ENCODE results near the gene MUC5AC. TPM values are rescaled to one million over a fixed set of nuclear protein-coding genes. Genes with fewer than 3 reads are reported as not detected.
"Not testable (repeated sequence)": the region's sequence is repeated elsewhere in the genome, so short reads cannot be mapped to it uniquely, and the experiment has no call there.

MUC5AC gene, protein sequence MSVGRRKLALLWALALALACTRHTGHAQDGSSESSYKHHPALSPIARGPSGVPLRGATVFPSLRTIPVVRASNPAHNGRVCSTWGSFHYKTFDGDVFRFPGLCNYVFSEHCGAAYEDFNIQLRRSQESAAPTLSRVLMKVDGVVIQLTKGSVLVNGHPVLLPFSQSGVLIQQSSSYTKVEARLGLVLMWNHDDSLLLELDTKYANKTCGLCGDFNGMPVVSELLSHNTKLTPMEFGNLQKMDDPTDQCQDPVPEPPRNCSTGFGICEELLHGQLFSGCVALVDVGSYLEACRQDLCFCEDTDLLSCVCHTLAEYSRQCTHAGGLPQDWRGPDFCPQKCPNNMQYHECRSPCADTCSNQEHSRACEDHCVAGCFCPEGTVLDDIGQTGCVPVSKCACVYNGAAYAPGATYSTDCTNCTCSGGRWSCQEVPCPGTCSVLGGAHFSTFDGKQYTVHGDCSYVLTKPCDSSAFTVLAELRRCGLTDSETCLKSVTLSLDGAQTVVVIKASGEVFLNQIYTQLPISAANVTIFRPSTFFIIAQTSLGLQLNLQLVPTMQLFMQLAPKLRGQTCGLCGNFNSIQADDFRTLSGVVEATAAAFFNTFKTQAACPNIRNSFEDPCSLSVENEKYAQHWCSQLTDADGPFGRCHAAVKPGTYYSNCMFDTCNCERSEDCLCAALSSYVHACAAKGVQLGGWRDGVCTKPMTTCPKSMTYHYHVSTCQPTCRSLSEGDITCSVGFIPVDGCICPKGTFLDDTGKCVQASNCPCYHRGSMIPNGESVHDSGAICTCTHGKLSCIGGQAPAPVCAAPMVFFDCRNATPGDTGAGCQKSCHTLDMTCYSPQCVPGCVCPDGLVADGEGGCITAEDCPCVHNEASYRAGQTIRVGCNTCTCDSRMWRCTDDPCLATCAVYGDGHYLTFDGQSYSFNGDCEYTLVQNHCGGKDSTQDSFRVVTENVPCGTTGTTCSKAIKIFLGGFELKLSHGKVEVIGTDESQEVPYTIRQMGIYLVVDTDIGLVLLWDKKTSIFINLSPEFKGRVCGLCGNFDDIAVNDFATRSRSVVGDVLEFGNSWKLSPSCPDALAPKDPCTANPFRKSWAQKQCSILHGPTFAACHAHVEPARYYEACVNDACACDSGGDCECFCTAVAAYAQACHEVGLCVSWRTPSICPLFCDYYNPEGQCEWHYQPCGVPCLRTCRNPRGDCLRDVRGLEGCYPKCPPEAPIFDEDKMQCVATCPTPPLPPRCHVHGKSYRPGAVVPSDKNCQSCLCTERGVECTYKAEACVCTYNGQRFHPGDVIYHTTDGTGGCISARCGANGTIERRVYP (N-terminal part only)
- polyA plus RNA-seq (2014; cell fraction: cytosol; rRNA removed): not detected in 2 replicates
- polyA plus RNA-seq (2014; cell fraction: nucleus; rRNA removed): not detected in 2 replicates

DNA sequence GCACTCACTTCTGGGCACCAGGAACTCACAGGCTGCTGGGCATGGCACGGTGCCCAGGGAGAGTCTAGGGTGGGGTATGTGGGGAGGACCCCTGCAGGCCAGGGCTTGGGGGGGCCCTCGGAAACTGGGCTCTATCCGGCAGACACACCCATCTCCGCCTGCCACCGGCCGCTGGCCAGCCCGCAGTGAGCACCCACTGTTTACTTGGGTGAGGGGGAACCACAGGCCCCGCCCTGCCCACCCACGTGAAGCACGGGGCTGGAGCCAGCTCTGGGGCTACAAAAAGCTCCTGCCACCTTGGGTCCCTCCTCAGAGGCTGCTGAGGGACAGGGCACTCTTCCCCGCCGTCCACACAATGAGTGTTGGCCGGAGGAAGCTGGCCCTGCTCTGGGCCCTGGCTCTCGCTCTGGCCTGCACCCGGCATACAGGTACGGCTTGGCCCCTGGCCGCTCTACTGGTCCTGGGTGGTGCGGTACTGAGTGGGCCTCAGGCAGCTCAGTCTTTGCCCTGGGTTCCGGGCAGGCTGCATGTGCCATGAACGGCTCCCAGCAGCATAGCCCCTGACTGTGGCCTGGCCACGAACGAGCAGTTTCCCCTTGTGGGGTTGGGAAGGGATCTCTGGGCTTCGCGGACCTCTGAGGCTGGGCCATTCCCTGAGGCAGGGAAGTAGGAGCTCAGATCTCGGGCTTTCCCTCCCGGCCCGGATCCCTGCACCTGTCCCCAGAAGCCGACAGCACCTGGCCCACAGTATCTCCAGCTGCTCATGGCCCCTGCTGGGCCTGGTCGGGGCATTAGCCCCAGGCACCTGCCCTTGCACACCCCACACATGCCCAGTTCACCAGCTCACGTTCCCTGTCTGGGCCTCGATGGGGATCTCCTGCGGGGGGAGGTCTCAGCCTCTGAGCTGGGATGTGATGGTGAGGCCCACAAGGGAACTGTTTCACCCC, at the start of gene MUC5AC:
MUC5AC (plus strand) TSS at position 309 of the 947 bp plus-strand sequence; CDS start at position 356, 47 bp downstream.
- DNase-seq (ENCODE audit: low spot score): no peak

- DNase-seq (ENCODE audit: low spot score): no peak
These were observed 49.4 kb upstream of the MUC5AC start for GRCh38 chr11:1108246-1108900.

DNA sequence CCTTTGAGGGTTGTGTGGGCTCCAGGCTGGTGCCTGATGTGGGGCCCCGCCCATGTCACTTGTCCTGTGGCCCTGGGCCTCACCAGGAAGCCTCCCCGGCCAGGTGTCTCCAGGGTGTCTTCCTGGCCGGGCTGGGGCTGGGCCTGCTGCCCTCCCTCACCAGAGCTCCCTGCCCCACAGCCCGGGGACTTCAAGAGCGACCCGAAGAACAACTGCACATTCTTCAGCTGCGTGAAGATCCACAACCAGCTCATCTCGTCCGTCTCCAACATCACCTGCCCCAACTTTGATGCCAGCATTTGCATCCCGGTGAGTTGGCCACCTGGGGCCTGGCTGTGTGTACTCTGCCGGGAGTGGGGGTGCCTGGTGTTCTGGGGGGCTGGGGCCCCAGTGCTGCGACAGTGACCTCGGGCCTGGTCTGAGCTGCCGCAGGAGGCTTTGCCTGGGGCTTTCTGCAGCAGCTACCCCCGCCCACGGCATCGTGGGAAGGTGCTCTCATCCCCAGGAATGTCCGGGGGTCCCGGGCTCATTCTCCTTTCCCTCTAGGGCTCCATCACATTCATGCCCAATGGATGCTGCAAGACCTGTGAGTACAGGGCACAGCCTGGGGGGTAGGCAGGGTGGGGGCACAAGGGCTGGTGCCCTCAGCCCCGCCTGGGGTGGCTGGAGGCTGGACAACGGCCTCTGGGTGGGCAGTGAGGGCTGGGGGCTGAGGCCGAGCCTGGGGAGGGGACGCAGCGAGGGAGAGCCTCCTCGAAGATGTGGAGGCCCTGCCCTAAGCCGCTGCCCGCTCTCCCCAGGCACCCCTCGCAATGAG, 48.4 kb upstream of the MUC5AC start:
- DNase-seq (ENCODE audit: low spot score): no peak

- no peak for DNase-seq (ENCODE audit: low spot score)
These were observed 47.6 kb upstream of the MUC5AC start for GRCh38 chr11:1109918-1110705.

DNA sequence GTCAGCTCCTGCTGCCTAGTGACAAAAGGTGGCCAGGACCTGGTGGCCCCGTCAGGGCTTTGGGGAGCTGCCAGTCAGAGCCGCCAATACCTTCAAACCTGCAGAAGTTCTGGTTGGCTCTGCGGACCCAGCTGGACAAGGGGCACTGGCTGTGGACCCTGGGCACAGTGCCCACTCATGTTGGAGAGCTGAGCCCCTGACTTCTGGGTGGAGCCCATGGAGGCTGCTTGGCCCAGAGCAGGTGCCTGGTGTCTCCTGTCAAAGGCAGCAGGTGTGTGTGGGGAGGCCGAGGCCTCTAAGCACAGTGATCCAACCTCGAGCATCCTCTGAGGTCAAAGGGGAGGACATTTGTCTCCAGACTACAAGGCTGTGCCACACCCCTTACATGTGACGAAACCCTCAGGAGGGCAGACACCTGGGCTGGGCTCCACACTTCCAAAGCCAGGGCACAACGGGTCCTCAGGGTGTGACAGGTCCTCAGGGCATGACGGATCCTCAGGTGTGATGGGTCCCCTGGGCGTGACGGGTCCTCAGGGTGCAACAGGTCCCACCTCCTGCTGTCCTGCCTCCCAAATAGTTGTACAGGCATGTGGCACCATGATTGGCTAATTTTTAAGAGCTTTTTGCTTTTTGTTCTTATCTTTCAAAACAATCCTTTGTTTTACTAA, 46.1 kb upstream of the MUC5AC start:
- DNase-seq (ENCODE audit: low spot score): no peak

- no peak for DNase-seq (ENCODE audit: low spot score)
These were observed 45.2 kb upstream of the MUC5AC start for GRCh38 chr11:1112351-1113191.

DNA sequence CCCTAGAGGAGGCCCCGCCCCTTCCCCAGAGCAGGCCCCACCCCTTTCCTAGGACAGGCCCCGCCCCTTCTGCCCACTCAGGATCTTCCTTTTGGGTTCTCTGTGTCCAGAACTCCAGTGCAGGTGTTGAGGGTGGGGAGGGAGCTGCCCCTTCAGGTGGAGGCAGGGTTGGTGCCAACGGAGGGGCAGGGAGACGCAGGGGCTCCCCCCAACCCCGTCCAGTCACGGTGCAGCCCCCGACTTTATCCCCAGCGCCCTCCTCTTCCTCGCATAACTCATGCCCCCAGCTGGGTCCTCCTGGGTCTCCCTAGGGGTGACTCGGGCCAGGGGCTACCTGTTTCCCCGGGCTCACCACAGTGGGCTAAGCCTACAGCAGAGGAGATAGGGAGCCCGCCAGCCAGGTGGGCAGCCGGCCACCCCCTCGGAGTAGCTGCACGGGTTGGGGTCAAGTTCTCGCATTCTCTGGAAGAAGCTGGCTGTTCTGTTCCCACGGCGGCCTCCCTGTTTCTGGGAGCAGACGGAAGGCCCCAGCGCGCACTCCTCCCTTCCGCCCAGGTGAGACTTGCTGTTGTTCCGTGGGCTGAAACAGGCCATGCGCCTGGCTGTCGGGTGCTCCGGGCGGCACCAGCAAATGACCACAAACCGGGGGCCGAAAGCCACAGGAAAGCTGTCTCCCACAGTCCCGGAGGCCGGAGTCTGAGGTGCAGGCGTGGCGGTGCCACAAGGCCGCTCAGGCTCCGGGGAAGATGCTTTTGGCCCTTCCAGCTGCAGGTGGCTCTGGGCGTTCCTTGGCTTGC, 44.1 kb upstream of the MUC5AC start:
- no peak for DNase-seq (ENCODE audit: low spot score)

DNA sequence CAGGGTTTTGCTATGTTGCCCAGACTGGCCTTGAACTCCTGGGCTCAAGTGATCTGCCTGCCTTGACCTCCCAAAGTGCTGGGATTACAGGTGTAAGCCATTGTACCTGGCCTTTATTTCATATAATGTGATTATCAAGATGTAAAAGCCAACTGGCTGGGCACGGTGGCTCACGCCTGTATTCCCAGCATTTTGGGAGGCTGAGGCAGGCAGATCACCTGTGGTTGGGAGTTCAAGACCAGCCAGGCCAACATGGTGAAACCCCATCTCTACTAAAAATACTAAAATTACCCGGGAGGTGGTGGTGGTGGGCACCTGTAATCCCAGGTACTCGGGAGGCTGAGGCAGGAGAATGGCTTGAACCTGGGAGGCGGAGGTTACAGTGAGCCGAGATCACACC, 42.5 kb upstream of the MUC5AC start:
- not testable (repeated sequence) for DNase-seq (ENCODE audit: low spot score)

DNA sequence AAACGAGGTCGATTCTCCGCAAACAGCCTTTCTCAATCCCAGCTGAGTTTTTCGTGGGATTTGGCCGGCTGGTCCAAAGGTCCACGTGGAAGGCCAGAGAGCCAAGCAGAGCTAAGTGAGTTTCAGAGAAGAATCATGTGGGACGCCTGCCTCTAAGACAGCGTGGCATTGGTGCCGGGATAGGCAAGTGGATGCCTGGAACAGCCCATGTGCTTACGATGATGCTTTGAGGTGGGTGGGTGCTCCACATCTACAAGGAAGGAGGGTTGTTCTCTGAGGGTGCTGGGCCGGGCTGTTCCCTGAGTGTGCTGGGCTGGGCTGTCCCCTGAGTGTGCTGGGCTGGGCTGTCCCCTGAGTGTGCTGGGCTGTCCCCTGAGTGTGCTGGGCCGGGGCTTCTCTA, 41.6 kb upstream of the MUC5AC start:
- no peak for DNase-seq (ENCODE audit: low spot score)

GRCh38 chr11:1116666-1117390, 40.9 kb upstream of the MUC5AC start:
- no peak for DNase-seq (ENCODE audit: low spot score)

- no peak for DNase-seq (ENCODE audit: low spot score)
These were observed 39.8 kb upstream of the MUC5AC start for GRCh38 chr11:1117992-1118391.

GRCh38 chr11:1118755-1119603, 38.8 kb upstream of the MUC5AC start:
- no peak for DNase-seq (ENCODE audit: low spot score)

DNA sequence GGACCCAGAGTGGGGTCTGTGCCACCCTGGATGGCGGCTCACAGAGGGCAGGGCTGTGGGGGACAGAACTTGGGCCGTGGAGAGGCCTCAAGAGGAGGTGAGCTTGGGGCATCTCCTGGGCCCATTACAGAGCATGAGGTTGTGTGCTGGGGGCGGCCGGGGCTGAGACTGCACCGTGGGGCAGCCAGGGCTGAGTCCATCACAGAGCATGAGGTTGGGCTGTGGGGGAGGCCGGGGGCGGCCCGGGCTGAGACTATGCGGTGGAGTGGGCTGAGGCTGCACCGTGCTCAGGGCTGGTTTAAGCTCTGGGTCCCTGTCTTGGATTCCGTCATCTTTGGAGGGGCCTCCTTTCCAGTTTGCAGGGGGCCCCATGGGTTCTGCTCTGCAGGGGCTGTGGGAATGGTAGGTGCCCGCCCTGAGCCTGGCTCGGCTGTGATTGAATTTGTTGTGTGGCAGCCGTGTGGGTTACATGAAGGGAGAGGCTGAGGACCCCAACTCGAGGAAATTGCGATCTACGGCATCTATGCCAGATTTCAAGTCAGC, 38.1 kb upstream of the MUC5AC start:
- no peak for DNase-seq (ENCODE audit: low spot score)

Data from SK-N-DZ (cell line).